Smooth muscle cell (in vitro differentiated cells): Measurements from ENCODE around the gene PRTN3. TPM values are rescaled to one million over a fixed set of nuclear protein-coding genes. Genes with fewer than 3 reads are reported as not detected.

Source experiments
- DNase-seq: peaks from one replicate; lab custom pipeline; 2025; ENCODE audit not compliant: unreplicated experiment; lab: John Stamatoyannopoulos, UW
- H2AFZ ChIP-seq: fragments of 200-600 bp; sonication (generic); 2 replicates; pipeline ENCODE4 v1.6.0; 2016; ENCODE audit warnings: antibody characterized with exemption, low read depth, mild to moderate bottlenecking
- H3F3A ChIP-seq: fragments of 200-600 bp; sonication (generic); 2 replicates; pipeline ENCODE4 v1.6.0; 2017; ENCODE audit warnings: antibody characterized with exemption, low read depth
- H3K27ac ChIP-seq: fragments of 200-600 bp; sonication (generic); 2 replicates; pipeline ENCODE4 v1.5.1; 2016; ENCODE audit warnings: low read depth, mild to moderate bottlenecking
- H3K27me3 ChIP-seq: fragments of 200-600 bp; sonication (generic); 2 replicates; pipeline ENCODE4 v1.6.1; 2016; ENCODE audit warnings: low read depth, mild to moderate bottlenecking
- H3K36me3 ChIP-seq: fragments of 200-600 bp; sonication (generic); 2 replicates; pipeline ENCODE4 v1.5.1; 2016; ENCODE audit warnings: low read depth
- H3K4me1 ChIP-seq: fragments of 200-600 bp; sonication (generic); 2 replicates; pipeline ENCODE4 v1.5.1; 2016; ENCODE audit warnings: low read depth
- H3K4me2 ChIP-seq: fragments of 200-600 bp; sonication (generic); 2 replicates; pipeline ENCODE4 v1.6.0; 2016; ENCODE audit warnings: mild to moderate bottlenecking
- H3K4me3 ChIP-seq: fragments of 200-600 bp; sonication (generic); 2 replicates; pipeline ENCODE4 v1.5.1; 2016; ENCODE audit warnings: mild to moderate bottlenecking
- H3K79me2 ChIP-seq: fragments of 200-600 bp; sonication (generic); 2 replicates; pipeline ENCODE4 v1.6.0; 2016; ENCODE audit warnings: low read depth, mild to moderate bottlenecking
- H3K9ac ChIP-seq: fragments of 200-600 bp; sonication (generic); 2 replicates; pipeline ENCODE4 v1.6.0; 2016; ENCODE audit warnings: low read depth
- H3K9me3 ChIP-seq: fragments of 200-600 bp; sonication (generic); replicated peaks from 2 replicates; pipeline ENCODE4 v1.5.1; 2016; ENCODE audit warnings: low read depth
- H4K20me1 ChIP-seq: fragments of 200-600 bp; sonication (generic); 2 replicates; pipeline ENCODE4 v1.6.0; 2016; ENCODE audit warnings: low read depth
- WGBS: methylation state at CpG from one replicate; pipeline ENCODE4 v1.1.7; 2016; ENCODE audit warnings: low lambda C conversion rate; 5-methylcytosine and 5-hydroxymethylcytosine counted together
- polyA plus RNA-seq: library from polyadenylated mRNA; unstranded; fragments of >200 nt; fragmentation: Nextera tagmentation; extraction: Ambion mirVana; gene quantifications from 2 replicates; pipeline ENCODE4 v1.2.1, GENCODE V29; 2016
- total RNA-seq: library from RNA; depleted of rRNA; stranded (reverse); fragments of >200 nt; gene quantifications from 2 replicates; pipeline ENCODE4 v1.2.3, GENCODE V29; 2014
- TF ChIP-seq, protein P1 (sequence below): fragments of 200-600 bp; sonication (generic); IDR thresholded peaks from 2 replicates; pipeline ENCODE4 v1.5.1; 2017; ENCODE audit warnings: borderline replicate concordance, mild to moderate bottlenecking, antibody characterized with exemption; ENCODE audit not compliant: insufficient read depth, poor library complexity, severe bottlenecking

Gene PRTN3, protein sequence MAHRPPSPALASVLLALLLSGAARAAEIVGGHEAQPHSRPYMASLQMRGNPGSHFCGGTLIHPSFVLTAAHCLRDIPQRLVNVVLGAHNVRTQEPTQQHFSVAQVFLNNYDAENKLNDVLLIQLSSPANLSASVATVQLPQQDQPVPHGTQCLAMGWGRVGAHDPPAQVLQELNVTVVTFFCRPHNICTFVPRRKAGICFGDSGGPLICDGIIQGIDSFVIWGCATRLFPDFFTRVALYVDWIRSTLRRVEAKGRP
- total RNA-seq (not detected in 2 replicates), polyA plus RNA-seq (not detected in 2 replicates)

DNA sequence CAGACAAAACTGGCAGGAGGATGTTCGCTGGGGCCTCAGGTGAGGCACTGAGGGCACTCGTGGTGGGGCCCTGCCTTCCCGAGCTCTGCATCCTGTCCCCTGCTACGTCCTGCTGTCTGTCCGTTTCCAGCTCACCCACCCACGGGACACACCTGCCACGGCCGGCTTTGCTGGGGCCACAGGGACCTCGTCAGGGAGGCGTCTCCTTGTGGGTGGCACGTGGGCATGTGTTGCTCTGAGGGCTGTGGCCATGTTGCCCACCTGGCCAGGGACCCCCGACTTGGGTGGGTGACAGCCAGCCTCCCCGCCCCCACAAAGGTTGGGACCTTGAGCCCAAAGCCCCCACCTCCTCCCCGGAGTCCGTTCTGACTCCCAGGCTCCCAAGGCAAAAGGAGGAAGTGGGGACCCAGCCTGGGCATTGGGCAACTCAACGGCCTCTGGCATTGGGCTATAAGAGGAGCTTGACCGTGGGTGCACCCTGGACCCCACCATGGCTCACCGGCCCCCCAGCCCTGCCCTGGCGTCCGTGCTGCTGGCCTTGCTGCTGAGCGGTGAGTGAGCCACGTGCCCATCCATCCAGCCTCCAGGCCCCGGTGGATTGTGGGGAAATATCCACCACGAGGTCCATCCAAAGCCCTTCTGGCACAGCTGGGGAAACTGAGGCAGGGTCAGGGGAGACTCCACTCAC is at the start of gene PRTN3:
Gene PRTN3, plus strand, starts transcription at position 481 of the 688 bp plus-strand sequence. Its CDS starts 10 bp downstream, at position 491.
- H3K9me3 ChIP-seq = no peaks in the 10 kb centered on the region
- TF ChIP-seq, protein P1, sequence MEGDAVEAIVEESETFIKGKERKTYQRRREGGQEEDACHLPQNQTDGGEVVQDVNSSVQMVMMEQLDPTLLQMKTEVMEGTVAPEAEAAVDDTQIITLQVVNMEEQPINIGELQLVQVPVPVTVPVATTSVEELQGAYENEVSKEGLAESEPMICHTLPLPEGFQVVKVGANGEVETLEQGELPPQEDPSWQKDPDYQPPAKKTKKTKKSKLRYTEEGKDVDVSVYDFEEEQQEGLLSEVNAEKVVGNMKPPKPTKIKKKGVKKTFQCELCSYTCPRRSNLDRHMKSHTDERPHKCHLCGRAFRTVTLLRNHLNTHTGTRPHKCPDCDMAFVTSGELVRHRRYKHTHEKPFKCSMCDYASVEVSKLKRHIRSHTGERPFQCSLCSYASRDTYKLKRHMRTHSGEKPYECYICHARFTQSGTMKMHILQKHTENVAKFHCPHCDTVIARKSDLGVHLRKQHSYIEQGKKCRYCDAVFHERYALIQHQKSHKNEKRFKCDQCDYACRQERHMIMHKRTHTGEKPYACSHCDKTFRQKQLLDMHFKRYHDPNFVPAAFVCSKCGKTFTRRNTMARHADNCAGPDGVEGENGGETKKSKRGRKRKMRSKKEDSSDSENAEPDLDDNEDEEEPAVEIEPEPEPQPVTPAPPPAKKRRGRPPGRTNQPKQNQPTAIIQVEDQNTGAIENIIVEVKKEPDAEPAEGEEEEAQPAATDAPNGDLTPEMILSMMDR = no peak
- no peaks in the 10 kb centered on the region for H4K20me1 ChIP-seq
- peaks cover 25% of the 10 kb centered on the region for H3K27me3 ChIP-seq
- 86% methylated on average over 24 of the region's 24 CpGs for WGBS
- no peak within 1 kb of the TSS for H3K27ac ChIP-seq
- no peak for DNase-seq
- no peaks in the 10 kb centered on the region for H3K4me1 ChIP-seq
- no peaks in the 10 kb centered on the region for H3F3A ChIP-seq
- H3K9ac ChIP-seq = no peak within 1 kb of the TSS
- no peak within 1 kb of the TSS for H3K4me2 ChIP-seq
- no peaks in the 10 kb centered on the region for H3K79me2 ChIP-seq
- no peak within 1 kb of the TSS for H2AFZ ChIP-seq
- no peaks in the 10 kb centered on the region for H3K36me3 ChIP-seq
- H3K4me3 ChIP-seq = no peak within 1 kb of the TSS

DNA sequence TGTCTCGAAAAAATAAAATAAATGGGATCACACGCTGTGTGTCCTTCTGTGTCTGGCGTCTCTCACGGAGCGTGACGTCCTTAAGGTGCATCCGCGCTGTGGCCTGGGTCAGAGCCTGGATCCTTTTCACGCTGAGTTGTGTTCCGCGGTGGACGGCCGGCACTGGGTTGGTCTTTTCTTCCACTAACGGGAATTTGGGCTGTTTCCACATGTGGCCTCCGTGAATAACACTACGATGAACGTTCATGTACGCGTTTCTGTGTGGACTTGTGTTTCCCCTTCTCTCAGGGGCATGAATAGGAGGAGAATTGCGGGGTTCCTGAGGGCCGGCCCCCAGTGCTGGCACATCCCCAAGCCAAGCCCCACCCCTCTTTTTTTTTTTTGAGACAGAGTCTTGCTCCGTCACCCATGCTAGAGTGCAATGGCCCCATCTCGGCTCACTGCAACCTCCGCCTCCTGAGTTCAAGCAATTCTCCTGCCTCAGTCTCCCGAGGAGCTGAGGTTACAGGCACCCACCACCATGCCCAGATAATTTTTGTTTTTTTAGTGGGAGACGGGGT is 49.7 kb upstream of the PRTN3 start:
- 92% methylated on average over 26 of the region's 26 CpGs for WGBS
- Histone ChIP-seq H2AFZ (no peak overlapping the region), H3K4me1 (peaks cover 13% of the 10 kb centered on the region), H3K27ac (no peak overlapping the region), H3K4me3 (no peak overlapping the region), H4K20me1 (no peaks in the 10 kb centered on the region), H3K9ac (no peak overlapping the region), H3F3A (no peaks in the 10 kb centered on the region), H3K79me2 (no peaks in the 10 kb centered on the region), H3K27me3 (no peaks in the 10 kb centered on the region), H3K9me3 (no peaks in the 10 kb centered on the region), H3K36me3 (no peaks in the 10 kb centered on the region), H3K4me2 (no peak overlapping the region)
- no peak for DNase-seq
- TF ChIP-seq, protein P1 = no peak

DNA sequence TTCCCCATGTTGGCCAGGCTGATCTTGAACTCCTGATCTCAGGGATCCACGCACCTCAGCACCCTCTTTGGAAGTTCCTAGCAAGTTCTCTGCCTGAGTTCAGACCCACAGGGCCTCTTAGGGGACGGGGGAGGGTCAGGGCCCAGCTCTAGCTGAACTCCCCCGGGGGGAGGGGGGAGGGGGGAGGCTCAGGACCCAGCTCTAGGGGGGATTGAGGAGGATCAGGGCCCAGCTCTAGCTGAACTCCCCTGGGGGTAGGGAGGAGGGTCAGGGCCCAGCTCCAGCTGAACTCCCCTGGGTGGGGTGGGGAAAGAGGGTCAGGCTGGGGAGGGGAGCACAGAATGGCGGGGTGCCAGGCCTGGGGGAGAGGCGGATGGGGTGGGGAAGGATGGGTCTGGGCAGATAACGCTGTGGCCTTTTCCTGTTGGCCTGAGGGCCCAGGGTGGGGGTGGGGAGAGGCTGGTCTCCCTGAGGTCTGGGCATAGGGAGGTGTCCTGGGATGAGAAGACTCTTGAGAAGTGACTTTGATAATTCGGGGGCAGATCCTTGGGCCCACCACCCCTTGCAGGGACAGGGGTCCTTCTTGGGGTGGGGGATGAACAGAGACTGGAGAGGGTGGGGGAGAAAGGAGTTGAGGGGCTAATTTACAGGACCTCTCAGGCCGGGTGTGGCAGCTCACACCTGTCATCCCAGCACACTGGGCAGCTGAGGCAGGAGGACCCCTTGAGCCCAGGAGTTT is 49.1 kb upstream of the PRTN3 start:
- 81% methylated on average over 2 of the region's 8 CpGs for WGBS
- Histone ChIP-seq H4K20me1 (no peaks in the 10 kb centered on the region), H3K4me2 (no peak overlapping the region), H3K9me3 (no peaks in the 10 kb centered on the region), H2AFZ (no peak overlapping the region), H3F3A (no peaks in the 10 kb centered on the region), H3K27me3 (no peaks in the 10 kb centered on the region), H3K4me3 (no peak overlapping the region), H3K36me3 (no peaks in the 10 kb centered on the region), H3K27ac (no peak overlapping the region), H3K4me1 (peaks cover 18% of the 10 kb centered on the region), H3K79me2 (no peaks in the 10 kb centered on the region), H3K9ac (no peak overlapping the region)
- DNase-seq = no peak
- TF ChIP-seq, protein P1 = no peak
